A549 treated with GW870086 at 1 μM for 4 hours (cell line): ENCODE measurements around the gene CSAG1. TPM values are rescaled to one million over a fixed set of nuclear protein-coding genes. Genes with fewer than 3 reads are reported as not detected.

Experiments
- total RNA-seq: library from RNA; stranded (reverse); fragments of 200-300 nt; extraction: Qiagen RNA extraction; gene quantifications from 5 replicates; pipeline ENCODE4 v1.2.3, GENCODE V29; 2022; ENCODE audit warnings: low read depth

CSAG1 gene, protein sequence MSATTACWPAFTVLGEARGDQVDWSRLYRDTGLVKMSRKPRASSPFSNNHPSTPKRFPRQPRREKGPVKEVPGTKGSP
- total RNA-seq, result 0.17 to 0.45 TPM (median 0.26 TPM) in 4 of 5 replicates, not detected in the other

DNA sequence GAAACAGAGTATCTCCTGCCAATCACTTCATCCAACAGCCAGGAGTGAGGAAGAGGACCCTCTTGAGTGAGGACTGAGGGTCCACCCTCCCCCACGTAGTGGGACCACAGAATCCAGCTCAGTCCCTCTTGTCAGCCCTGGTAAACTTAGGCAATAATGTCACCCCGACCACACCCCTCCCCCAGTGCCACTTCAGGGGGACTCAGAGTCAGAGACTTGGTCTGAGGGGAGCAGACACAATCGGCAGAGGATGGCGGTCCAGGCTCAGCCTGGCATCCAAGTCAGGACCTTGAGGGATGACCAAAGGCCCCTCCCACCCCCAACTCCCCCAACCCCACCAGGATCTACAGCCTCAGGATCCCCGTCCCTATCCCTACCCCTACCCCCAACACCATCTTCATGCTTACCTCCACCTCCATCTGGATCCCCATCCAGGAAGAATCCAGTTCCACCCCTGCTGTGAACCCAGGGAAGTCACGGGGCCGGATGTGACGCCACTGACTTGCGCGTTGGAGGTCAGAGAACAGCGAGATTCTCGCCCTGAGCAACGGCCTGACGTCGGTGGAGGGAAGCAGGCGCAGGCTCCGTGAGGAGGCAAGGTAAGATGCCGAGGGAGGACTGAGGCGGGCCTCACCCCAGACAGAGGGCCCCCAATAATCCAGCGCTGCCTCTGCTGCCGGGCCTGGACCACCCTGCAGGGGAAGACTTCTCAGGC, at the start of gene CSAG1, which contains the start of gene MAGEA12:
TSS of gene CSAG1 (minus strand) at position 461 of the 715 bp plus-strand sequence. CDS start 1,261 bp downstream, outside the sequence.
TSS of gene MAGEA12 (plus strand) at position 497 of the 715 bp plus-strand sequence. CDS start 2,405 bp downstream, outside the sequence.

DNA sequence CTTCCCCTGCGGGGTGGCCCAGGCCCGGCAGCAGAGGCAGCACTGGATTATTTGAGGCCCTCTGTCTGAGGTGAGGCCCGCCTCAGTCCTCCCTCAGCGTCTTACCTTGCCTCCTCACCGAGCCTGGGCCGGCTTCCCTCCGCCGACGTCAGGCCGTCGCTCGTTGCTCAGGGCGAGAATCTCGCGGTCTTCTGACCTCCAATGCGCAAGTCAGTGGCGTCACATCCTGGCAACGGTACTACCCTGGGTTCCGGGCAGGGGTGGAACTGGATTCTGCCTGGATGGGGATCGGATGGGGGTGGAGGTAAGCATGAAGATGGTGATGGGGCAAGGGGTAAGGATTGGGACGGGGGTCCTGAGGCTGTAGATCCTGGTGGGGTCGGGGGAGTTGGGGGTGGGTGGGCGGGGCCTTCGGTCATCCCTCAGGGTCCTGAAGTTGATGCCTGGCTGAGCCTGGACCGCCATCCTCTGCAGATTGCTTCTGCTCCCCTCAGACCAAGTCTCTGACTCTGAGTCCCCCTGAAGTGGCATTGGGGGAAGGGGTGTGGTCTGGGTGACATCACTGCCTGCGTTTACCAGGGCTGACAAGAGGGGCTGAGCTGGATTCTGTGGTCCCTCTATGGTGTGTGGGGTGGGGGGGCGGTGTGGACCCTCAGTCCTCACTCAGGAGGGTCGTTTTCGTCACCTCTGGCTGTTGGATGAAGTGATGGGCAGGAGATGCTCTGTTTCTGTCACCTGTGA, 36.2 kb upstream of the CSAG1 start, which contains the start of gene MAGEA6:
TSS of gene MAGEA6 (minus strand) at position 141 of the 741 bp plus-strand sequence. CDS start 2,039 bp downstream, outside the sequence.

DNA sequence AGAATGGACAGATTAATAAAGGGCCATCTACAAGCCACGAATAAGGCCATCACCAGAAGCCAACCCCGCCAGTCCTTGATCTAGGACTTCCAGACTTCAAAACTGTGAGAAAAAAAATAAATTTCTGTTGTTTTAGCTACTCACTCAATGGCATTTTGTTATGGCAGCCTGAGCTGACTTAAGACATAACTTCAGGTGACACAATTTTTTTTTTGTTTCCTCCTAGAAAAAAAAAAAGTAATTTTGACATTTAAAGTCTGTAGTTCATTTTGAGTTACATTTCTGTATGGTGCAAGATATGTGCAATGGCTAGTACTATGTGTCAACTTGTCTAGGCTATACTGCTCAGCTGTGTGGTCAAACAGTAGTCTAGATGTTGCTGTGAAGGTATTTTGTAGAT, 25.4 kb upstream of the CSAG1 start, which contains the start of gene CSAG3:
TSS of gene CSAG3 (plus strand) at position 301 of the 400 bp plus-strand sequence.

DNA sequence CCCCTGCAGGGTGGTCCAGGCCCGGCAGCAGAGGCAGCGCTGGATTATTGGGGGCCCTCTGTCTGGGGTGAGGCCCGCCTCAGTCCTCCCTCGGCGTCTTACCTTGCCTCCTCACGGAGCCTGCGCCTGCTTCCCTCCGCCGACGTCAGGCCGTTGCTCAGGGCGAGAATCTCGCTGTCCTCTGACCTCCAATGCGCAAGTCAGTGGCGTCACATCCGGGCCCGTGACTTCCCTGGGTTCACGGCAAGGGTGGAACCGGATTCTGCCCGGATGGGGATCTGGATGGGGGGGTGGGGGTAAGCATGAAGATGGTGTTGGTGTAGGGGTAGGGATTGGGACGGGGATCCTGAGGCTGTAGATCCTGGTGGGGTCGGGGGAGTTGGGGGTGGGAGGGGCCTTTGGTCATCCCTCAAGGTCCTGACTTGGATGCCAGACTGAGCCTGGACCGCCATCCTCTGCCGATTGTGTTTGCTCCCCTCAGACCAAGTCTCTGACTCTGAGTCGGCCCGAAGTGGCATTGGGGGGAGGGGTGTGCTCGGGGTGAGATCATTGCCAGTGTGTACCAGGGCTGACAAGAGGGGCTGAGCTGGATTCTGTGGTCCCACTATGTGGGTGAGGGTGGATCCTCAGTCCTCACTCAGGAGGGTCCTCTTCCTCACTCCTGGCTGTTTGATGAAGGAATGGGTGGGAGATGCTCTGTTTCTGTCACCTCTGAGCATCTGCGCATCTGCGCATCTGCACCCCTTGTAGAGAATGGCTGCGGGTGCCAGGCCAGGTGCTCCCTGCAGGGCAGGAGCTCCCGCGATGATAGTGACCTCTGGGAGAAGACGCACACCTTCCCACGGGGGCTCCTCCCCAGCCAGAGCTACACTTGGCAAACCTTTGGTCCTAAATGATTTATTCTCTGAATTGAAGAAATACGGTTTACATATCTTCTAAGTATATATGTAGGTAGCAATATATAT, 20.4 kb upstream of the CSAG1 start, which contains the start of gene MAGEA2:
TSS of gene MAGEA2 (minus strand) at position 157 of the 965 bp plus-strand sequence. CDS start 2,479 bp downstream, outside the sequence.

DNA sequence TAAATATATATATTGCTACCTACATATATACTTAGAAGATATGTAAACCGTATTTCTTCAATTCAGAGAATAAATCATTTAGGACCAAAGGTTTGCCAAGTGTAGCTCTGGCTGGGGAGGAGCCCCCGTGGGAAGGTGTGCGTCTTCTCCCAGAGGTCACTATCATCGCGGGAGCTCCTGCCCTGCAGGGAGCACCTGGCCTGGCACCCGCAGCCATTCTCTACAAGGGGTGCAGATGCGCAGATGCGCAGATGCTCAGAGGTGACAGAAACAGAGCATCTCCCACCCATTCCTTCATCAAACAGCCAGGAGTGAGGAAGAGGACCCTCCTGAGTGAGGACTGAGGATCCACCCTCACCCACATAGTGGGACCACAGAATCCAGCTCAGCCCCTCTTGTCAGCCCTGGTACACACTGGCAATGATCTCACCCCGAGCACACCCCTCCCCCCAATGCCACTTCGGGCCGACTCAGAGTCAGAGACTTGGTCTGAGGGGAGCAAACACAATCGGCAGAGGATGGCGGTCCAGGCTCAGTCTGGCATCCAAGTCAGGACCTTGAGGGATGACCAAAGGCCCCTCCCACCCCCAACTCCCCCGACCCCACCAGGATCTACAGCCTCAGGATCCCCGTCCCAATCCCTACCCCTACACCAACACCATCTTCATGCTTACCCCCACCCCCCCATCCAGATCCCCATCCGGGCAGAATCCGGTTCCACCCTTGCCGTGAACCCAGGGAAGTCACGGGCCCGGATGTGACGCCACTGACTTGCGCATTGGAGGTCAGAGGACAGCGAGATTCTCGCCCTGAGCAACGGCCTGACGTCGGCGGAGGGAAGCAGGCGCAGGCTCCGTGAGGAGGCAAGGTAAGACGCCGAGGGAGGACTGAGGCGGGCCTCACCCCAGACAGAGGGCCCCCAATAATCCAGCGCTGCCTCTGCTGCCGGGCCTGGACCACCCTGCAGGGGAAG, 19.4 kb downstream of the CSAG1 start, which contains the start of gene MAGEA2B:
TSS of gene MAGEA2B (plus strand) at position 814 of the 973 bp plus-strand sequence. CDS start 2,479 bp downstream, outside the sequence.

DNA sequence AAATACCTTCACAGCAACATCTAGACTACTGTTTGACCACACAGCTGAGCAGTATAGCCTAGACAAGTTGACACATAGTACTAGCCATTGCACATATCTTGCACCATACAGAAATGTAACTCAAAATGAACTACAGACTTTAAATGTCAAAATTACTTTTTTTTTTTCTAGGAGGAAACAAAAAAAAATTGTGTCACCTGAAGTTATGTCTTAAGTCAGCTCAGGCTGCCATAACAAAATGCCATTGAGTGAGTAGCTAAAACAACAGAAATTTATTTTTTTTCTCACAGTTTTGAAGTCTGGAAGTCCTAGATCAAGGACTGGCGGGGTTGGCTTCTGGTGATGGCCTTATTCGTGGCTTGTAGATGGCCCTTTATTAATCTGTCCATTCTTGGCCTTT, 24.3 kb downstream of the CSAG1 start, which contains the start of gene CSAG2:
TSS of gene CSAG2 (minus strand) at position 101 of the 400 bp plus-strand sequence. CDS start 161 bp downstream, outside the sequence.

DNA sequence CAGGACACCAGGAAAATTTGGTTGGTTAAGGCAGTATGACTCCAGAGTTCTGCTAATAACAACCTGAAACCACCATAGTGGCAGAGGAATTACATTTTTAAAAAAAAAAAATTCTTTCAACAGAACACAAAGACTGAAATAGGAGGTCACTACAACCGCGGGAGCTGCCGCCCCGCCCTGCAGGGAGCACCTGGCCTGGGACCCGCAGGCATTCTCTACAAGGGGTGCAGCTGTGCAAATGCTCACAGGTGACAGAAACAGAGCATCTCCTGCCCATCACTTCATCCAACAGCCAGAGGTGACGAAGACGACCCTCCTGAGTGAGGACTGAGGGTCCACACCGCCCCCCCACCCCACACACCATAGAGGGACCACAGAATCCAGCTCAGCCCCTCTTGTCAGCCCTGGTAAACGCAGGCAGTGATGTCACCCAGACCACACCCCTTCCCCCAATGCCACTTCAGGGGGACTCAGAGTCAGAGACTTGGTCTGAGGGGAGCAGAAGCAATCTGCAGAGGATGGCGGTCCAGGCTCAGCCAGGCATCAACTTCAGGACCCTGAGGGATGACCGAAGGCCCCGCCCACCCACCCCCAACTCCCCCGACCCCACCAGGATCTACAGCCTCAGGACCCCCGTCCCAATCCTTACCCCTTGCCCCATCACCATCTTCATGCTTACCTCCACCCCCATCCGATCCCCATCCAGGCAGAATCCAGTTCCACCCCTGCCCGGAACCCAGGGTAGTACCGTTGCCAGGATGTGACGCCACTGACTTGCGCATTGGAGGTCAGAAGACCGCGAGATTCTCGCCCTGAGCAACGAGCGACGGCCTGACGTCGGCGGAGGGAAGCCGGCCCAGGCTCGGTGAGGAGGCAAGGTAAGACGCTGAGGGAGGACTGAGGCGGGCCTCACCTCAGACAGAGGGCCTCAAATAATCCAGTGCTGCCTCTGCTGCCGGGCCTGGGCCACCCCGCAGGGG, 35.3 kb downstream of the CSAG1 start, which contains the start of gene MAGEA3:
TSS of gene MAGEA3 (plus strand) at position 843 of the 980 bp plus-strand sequence. CDS start 2,039 bp downstream, outside the sequence.

Other genes starting within 250 kb of the CSAG1 start
- 0.18 to 0.27 TPM (median 0.23 TPM) in 5 replicates for gene GABRQ, start 95.8 kb downstream of the CSAG1 start, total RNA-seq
- 2.6 to 4.7 TPM (median 3.8 TPM) in 5 replicates for gene MAGEA3, start 34.9 kb downstream of the CSAG1 start, total RNA-seq
- gene CSAG2, start 24.4 kb downstream of the CSAG1 start, total RNA-seq, result not detected in 5 replicates
- gene MAGEA2B, start 19.1 kb downstream of the CSAG1 start, total RNA-seq, result not detected in 5 replicates
- gene MAGEA12, start within 50 bp of the CSAG1 start, total RNA-seq, result 0.13 to 0.22 TPM (median 0.17 TPM) in 5 replicates
- 0.16 to 0.24 TPM in 2 of 5 replicates, not detected in the others for gene MAGEA2, start 20.1 kb upstream of the CSAG1 start, total RNA-seq
- not detected in 5 replicates for gene CSAG3, start 25.5 kb upstream of the CSAG1 start, total RNA-seq
- gene MAGEA6, start 36.0 kb upstream of the CSAG1 start, total RNA-seq, result 10.6 to 13.7 TPM (median 12.4 TPM) in 5 replicates
- gene CETN2, start 97.0 kb upstream of the CSAG1 start, total RNA-seq, result 68.5 to 80.9 TPM (median 76.0 TPM) in 5 replicates
- gene NSDHL, start 97.3 kb upstream of the CSAG1 start, total RNA-seq, result 40.5 to 48.5 TPM (median 44.2 TPM) in 5 replicates
- gene ZNF185, start 164.3 kb upstream of the CSAG1 start, total RNA-seq, result 6.9 to 9.3 TPM (median 8.6 TPM) in 5 replicates